GM12878 (cell line): Measurements from ENCODE around the gene LNX2. TPM values are rescaled to one million over a fixed set of nuclear protein-coding genes. Genes with fewer than 3 reads are reported as not detected.

ENCODE experiments used
- ATAC-seq: fragments of 200-7000 bp; cut with Tn5 transposase; 3 replicates; pipeline ENCODE4 v1.9.1; 2020; ENCODE audit warnings: mild to moderate bottlenecking, moderate library complexity
- BruUV-seq: library from RNA; stranded (reverse); fragments of 400-500 nt; replicated peaks from 2 replicates; lab custom pipeline; 2021; lab: Mats Ljungman, UMichigan
- CTCF ChIA-PET: fragments of 300-600 bp; sonication (Branson Sonifier 250); formaldehyde crosslinking; extraction: SDS; loops from one replicate; lab custom pipeline; 2021; ENCODE audit warnings: inconsistent platforms; lab: Yijun Ruan, JAX
- POLR2A ChIA-PET: fragments of 350-600 bp; formaldehyde crosslinking; extraction: SDS; loops from one replicate; lab custom pipeline; 2021; ENCODE audit warnings: inconsistent platforms; lab: Charles Lee
- RAD21 ChIA-PET: fragments of 300-600 bp; sonication (Branson Sonifier 250); formaldehyde crosslinking; loops from one replicate; lab custom pipeline; 2023; ENCODE audit warnings: antibody characterized with exemption; ENCODE audit not compliant: unreplicated experiment; lab: Charles Lee
- SMC1A ChIA-PET: fragments of 300-600 bp; sonication (Branson Sonifier 250); formaldehyde crosslinking; loops from one replicate; lab custom pipeline; 2023; ENCODE audit not compliant: unreplicated experiment, uncharacterized antibody; lab: Charles Lee
- DNase-seq: peaks from one replicate; pipeline ENCODE4 v3.0.0-alpha.2; 2011; ENCODE audit warnings: low read depth, low spot score
- FAIRE-seq: peaks from 3 replicates; lab custom pipeline; 2011; peaks lifted over from hg19 to GRCh38; lab: Jason Lieb, UNC
- H2AFZ ChIP-seq: 2 replicates; pipeline ENCODE4 v1.6.0; 2011; ENCODE audit warnings: low read depth, low read length, control low read depth; ENCODE audit not compliant: control insufficient read depth
- H3K27ac ChIP-seq: 2 replicates; pipeline ENCODE4 v1.5.1; 2011; ENCODE audit warnings: control low read depth; ENCODE audit not compliant: control insufficient read depth, insufficient read depth
- H3K27me3 ChIP-seq, 2 experiments: replicated peaks in 1 of 2; 2 replicates each; pipeline versions ENCODE4 v1.6.0 to v1.6.1; 2011; ENCODE audit warnings: low read length in 1 of 2; ENCODE audit not compliant: control insufficient read depth in 2 of 2, insufficient read depth in 2 of 2
- H3K36me3 ChIP-seq, 2 experiments: 2 replicates each; pipeline ENCODE4 v1.5.1; 2011; ENCODE audit warnings: low read length in 1 of 2; ENCODE audit not compliant: control insufficient read depth in 2 of 2, insufficient read depth in 2 of 2
- H3K4me1 ChIP-seq: 2 replicates; pipeline ENCODE4 v1.6.1; 2011; ENCODE audit warnings: mild to moderate bottlenecking, low read length, moderate library complexity, mixed read lengths; ENCODE audit not compliant: control insufficient read depth, insufficient read depth
- H3K4me2 ChIP-seq: 2 replicates; pipeline ENCODE4 v1.6.0; 2011; ENCODE audit warnings: control low read depth; ENCODE audit not compliant: control insufficient read depth, insufficient read depth
- H3K4me3 ChIP-seq: fragments of 200-600 bp; sonication (generic); 2 replicates; pipeline ENCODE4 v1.5.1; 2016
- H3K79me2 ChIP-seq: 2 replicates; pipeline ENCODE4 v1.6.0; 2011; ENCODE audit warnings: low read length; ENCODE audit not compliant: control insufficient read depth, insufficient read depth
- H3K9ac ChIP-seq: 2 replicates; pipeline ENCODE4 v1.8.0; 2011; ENCODE audit warnings: low read length, control low read depth, mixed read lengths; ENCODE audit not compliant: control insufficient read depth, insufficient read depth
- H3K9me3 ChIP-seq: replicated peaks from 3 replicates; pipeline ENCODE4 v1.5.1; 2011; ENCODE audit warnings: mild to moderate bottlenecking, low read length; ENCODE audit not compliant: control insufficient read depth, insufficient read depth
- H4K20me1 ChIP-seq: 2 replicates; pipeline ENCODE4 v1.6.0; 2011; ENCODE audit not compliant: control insufficient read depth, insufficient read depth
- BHLHE40 ChIP-seq, 2 experiments: fragments of 450-650 bp in 1 of 2; IDR thresholded peaks; 2 replicates each; pipeline ENCODE4 v1.6.1; 2011 to 2017; ENCODE audit warnings: low read depth in 2 of 2, borderline replicate concordance in 1 of 2, improper control_type of control experiment in 1 of 2, low read length in 1 of 2, mild to moderate bottlenecking in 1 of 2
- CHD1 ChIP-seq: IDR thresholded peaks from 2 replicates; pipeline ENCODE4 v1.6.1; 2012; ENCODE audit warnings: low read depth, low read length, improper control_type of control experiment
- CREB1 ChIP-seq: IDR thresholded peaks from 2 replicates; pipeline ENCODE4 v1.6.1; 2012; ENCODE audit warnings: low read depth, mild to moderate bottlenecking, inconsistent platforms
- IKZF1 ChIP-seq: fragments of 450-650 bp; conservative IDR thresholded peaks from 2 replicates; pipeline ENCODE4 v1.6.1; 2017; ENCODE audit warnings: antibody characterized with exemption, mild to moderate bottlenecking
- MLLT1 ChIP-seq: fragments of 450-650 bp; IDR thresholded peaks from 2 replicates; pipeline ENCODE4 v1.6.1; 2016; ENCODE audit warnings: mild to moderate bottlenecking
- NFYB ChIP-seq: IDR thresholded peaks from 2 replicates; pipeline ENCODE4 v1.6.1; 2011; ENCODE audit warnings: low read depth, mild to moderate bottlenecking, low read length, improper control_type of control experiment, moderate library complexity; ENCODE audit not compliant: insufficient read depth
- PAX8 ChIP-seq: fragments of 450-650 bp; IDR thresholded peaks from 2 replicates; pipeline ENCODE4 v1.6.1; 2017; ENCODE audit warnings: mild to moderate bottlenecking, moderate library complexity
- RAD21 ChIP-seq: IDR thresholded peaks from 2 replicates; pipeline ENCODE4 v1.6.1; 2011; ENCODE audit warnings: mild to moderate bottlenecking, low read depth, low read length, moderate library complexity; ENCODE audit not compliant: insufficient read depth
- SREBF1 ChIP-seq: IDR thresholded peaks from 2 replicates; pipeline ENCODE4 v1.6.1; 2012; ENCODE audit warnings: mild to moderate bottlenecking, low read length
- WRNIP1 ChIP-seq: IDR thresholded peaks from 2 replicates; pipeline ENCODE4 v1.6.1; 2011; ENCODE audit warnings: low read depth, low read length, improper control_type of control experiment, borderline replicate concordance
- in situ Hi-C: fragments of 300-500 bp; cut with MboI; formaldehyde crosslinking; loops from 9 replicates; pipeline ENCODE4 v1.14.3; 2018; ENCODE audit warnings: mixed read lengths
- intact Hi-C: fragments of 100-400 bp; cut with micrococcal nuclease; formaldehyde crosslinking; loops from one replicate; pipeline ENCODE4 v1.14.2; 2022; ENCODE audit not compliant: unreplicated experiment
- polyA plus RNA-seq, 11 experiments: library from polyadenylated mRNA; depleted of rRNA in 4 of 11; unstranded in 6 of 11; stranded (reverse) in 5 of 11; fragments of >200 nt; fragmentation: Nextera tagmentation in 4 of 11; fragmentation: Illumina TruSeq in 1 of 11; extraction: Ambion mirVana in 4 of 11; extraction: Trizol in 1 of 11; gene quantifications; 1 replicate in 1 of 11; 2 replicates in 10 of 11; pipeline versions ENCODE4 v1.2.1 to v1.2.3, GENCODE V29; 2011 to 2016; ENCODE audit warnings: inconsistent platforms in 2 of 11, missing spikeins in 2 of 11, low read depth in 1 of 11
- total RNA-seq, 4 experiments: library from RNA; depleted of rRNA in 3 of 4; stranded (reverse); fragments of >200 nt in 3 of 4; fragmentation: Illumina TruSeq in 1 of 4; extraction: Trizol in 1 of 4; gene quantifications; 2 replicates each; pipeline versions ENCODE4 v1.2.1 to v1.2.3, GENCODE V29; 2013 to 2021

LNX2 gene
- total and polyA plus RNA-seq, 10 of the 15 experiments (the other 5 are each of a cell fraction or from before 2014, with no cell fraction given) = 1.3 to 7.7 (median 4.4) TPM

DNA sequence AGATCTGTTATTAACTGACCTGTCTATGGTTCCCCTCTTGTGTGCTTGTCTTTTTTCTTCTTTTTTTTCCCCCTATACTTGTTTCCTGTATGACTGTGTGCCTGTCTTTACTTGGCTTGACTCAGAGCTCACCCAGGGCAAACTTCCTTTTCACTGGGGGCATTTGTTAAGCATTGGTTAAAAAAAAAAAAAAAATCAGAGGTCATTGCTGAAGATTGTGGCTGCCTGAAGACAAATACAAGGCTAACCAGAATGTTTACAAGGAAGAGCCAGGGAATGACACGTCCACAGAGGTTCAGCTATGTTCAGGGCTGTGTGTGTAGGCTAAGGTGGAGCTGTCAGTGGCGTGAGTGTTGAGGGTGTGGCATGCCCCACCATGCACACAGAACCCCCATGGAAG lies 47.1 kb downstream of the LNX2 start (continued):
- TF ChIP-seq IKZF1 = no peak
- no peak for TF ChIP-seq MLLT1
- TF ChIP-seq NFYB = no peak

DNA sequence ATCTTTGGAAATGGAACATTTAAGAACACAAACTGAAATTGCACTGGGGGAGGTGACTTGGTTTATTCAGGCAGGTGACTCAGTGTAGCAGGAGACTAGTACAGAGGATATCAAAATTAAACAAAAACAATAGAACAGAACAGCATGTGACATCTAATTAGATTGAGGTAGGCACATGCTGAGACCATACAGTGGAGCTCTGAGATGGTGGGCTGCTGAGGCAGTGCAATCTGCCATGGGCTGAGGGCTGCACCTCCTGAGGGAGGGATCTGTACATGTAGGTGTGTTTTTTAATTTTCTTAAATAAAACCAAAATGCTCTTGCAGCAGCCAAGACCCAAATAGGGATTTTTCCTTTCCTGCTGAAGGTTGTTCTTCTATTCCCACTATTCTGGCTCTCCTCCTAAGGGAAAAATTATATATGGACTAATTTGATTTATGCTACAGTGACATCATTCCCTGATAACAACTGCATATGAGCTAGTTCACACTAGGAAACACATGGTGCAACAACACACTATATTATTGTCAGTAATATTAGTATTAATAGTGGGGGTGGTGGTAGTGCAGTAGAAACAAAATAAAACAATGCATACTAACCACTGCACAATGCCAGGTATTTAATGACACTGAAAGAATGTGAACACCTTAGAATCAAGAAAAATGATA lies 48.0 kb downstream of the LNX2 start:
- ChIA-PET SMC1A (interaction anchor here (1.6 to 2.1 kb wide), 2 partner anchors 8 to 14 kb away, joined by 6 to 8 read pairs; no protein-coding TSS in a partner anchor), RAD21 (interaction anchor here (0.6 to 1.0 kb wide), 3 partner anchors 14 to 570 kb away, joined by 3 read pairs; no protein-coding TSS in a partner anchor), CTCF (interaction anchor here (1.0 to 1.5 kb wide), 3 partner anchors 14 to 630 kb away, joined by 3 to 4 read pairs (median 3); no protein-coding TSS in a partner anchor)
- DNase-seq = no peak
- Histone ChIP-seq H3K9me3 (no peaks in the 10 kb centered on the region), H3K79me2 (no peaks in the 10 kb centered on the region), H3K9ac (no peak overlapping the region), H2AFZ (no peak overlapping the region), H3K4me2 (no peak overlapping the region)
- TF ChIP-seq CHD1 (no peak), SREBF1 (no peak), BHLHE40 (IDR thresholded peaks at IDR 0.05; ENCODE audit: borderline replicate concordance in 1 of 2, low read depth in 2 of 2, low read length in 1 of 2) (no peak), RAD21 (no peak), CREB1 (no peak), PAX8 (no peak), WRNIP1 (no peak)
- TF ChIP-seq, all 136 proteins: peak for 0
- no peak overlapping the region for H3K4me3 ChIP-seq
- H3K36me3 ChIP-seq = peaks cover 3 to 5% of the 10 kb centered on the region in 2 experiments; a peak in 3 of 4 replicates
- ATAC-seq (no peak), FAIRE-seq (no peak)
- intact Hi-C loops = no loop called here
- no peak overlapping the region for H3K27ac ChIP-seq
- H3K27me3 ChIP-seq = no peaks in the 10 kb centered on the region
- H4K20me1 ChIP-seq = no peaks in the 10 kb centered on the region
- BruUV-seq = no TSS peak
- POLR2A ChIA-PET = interaction anchor here (2.1 kb wide), 1 partner anchor 48 kb away, joined by 7 read pairs; the partner anchor contains the start of gene LNX2
- H3K4me1 ChIP-seq = no peaks in the 10 kb centered on the region
- in situ Hi-C loops = no loop called here
